Measurements from ENCODE around the gene POU3F1.

Gene POU3F1

DNA sequence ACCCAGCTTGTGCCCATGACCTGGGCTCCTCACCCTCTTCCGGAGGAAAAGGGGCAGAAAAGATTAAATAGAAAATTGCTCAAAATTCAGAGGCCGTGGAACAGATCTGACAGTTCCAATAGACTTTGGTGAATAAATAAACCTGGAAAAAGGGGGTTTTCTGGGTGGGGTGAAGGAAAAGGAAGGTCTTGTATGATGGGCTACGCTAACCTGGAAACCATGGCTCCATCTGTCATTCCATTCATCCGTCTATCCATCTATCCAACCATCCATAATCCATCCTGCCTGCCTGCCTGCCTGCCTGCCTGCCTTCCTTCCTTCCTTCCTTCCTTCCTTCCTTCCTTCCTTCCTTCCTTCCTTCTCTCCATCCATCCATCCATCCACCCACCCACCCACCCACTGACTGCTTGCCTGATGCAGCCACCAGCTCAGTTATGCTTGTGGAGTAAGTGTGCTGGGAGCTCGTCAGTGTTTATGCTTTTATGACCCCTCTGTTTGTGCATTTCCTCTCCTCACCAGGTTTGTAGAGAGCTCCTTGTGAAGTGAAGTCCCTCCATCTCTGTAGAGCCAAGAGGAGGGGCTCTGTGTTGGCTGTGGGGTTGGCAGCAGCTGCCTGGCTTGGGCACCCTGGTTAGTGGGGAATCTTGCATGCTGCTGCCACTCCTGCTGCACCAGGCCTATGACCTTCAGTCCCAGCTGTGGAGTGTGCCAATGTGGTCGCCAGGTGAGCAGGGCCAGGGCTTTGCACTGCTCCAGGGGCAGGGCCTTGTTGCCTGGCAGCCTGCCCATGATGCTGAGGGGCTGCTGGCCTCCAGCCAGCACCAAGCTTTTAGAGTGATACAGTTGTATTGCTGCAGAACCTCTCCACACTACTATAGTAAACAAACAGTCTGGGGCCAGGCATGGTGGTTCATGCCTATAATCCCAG lies 16.0 kb upstream of the POU3F1 start:
- H3K4me3 ChIP-seq (ENCODE audit: low read depth in 1 of 5, low read length in 5 of 5), result no peak overlapping the region
- no peak overlapping the region for H3K27ac ChIP-seq (ENCODE audit: low read depth, low read length)
- H3K36me3 ChIP-seq (ENCODE audit: control insufficient read depth in 5 of 5, insufficient read depth in 5 of 5, low read length in 5 of 5), result no peaks in the 10 kb centered on the region
- H3K4me1 ChIP-seq (ENCODE audit: control insufficient read depth in 5 of 5, insufficient read depth in 5 of 5, low read length in 5 of 5), result no peaks in the 10 kb centered on the region
- H3K9ac ChIP-seq (ENCODE audit: low read length in 5 of 5), result no peak overlapping the region
- H3K9me3 ChIP-seq (ENCODE audit: control insufficient read depth in 5 of 5, low read length in 5 of 5), result no peaks in the 10 kb centered on the region
- peaks cover 4 to 11% (median 6%) of the 10 kb centered on the region in 5 donors for H3K27me3 ChIP-seq (ENCODE audit: control insufficient read depth in 5 of 5, insufficient read depth in 4 of 5, low read length in 5 of 5)

- H3K9ac ChIP-seq (ENCODE audit: low read length in 5 of 5), result no peak overlapping the region
- H3K27ac ChIP-seq (ENCODE audit: low read depth, low read length), result no peak overlapping the region
- no peaks in the 10 kb centered on the region for H3K36me3 ChIP-seq (ENCODE audit: control insufficient read depth in 5 of 5, insufficient read depth in 5 of 5, low read length in 5 of 5)
- H3K4me3 ChIP-seq (ENCODE audit: low read depth in 1 of 5, low read length in 5 of 5), result no peak overlapping the region
- no peaks in the 10 kb centered on the region for H3K9me3 ChIP-seq (ENCODE audit: control insufficient read depth in 5 of 5, low read length in 5 of 5)
- no peaks in the 10 kb centered on the region for H3K4me1 ChIP-seq (ENCODE audit: control insufficient read depth in 5 of 5, insufficient read depth in 5 of 5, low read length in 5 of 5)
- peaks cover 4 to 11% (median 5%) of the 10 kb centered on the region in 5 donors for H3K27me3 ChIP-seq (ENCODE audit: control insufficient read depth in 5 of 5, insufficient read depth in 4 of 5, low read length in 5 of 5)
Measured at GRCh38 chr1:38061883-38062328, 15.3 kb upstream of the POU3F1 start.

DNA sequence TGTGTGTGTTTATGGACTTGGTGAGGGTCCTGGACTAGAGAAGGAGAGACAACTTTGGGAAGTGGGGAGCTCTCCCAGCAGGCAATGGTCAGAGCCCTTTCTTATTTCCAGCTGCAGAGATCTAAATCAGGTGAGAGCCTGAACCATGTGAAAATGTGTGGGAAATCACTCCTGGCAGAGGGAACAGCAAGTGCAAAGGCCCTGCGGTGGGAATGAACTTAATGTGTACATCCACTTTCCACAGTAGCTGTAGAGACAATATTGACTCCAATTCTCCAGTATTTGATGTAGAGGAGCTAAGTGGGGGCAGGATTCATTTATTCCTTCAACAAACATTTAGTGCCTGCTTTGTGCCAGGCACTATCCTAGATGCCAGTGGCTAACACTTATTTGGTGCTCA lies 14.7 kb upstream of the POU3F1 start:
- Histone ChIP-seq H3K4me1 (ENCODE audit: control insufficient read depth in 5 of 5, insufficient read depth in 5 of 5, low read length in 5 of 5) (no peaks in the 10 kb centered on the region), H3K9ac (ENCODE audit: low read length in 5 of 5) (no peak overlapping the region), H3K27me3 (ENCODE audit: control insufficient read depth in 5 of 5, insufficient read depth in 4 of 5, low read length in 5 of 5) (peaks cover 4 to 11% (median 5%) of the 10 kb centered on the region in 5 donors)

GRCh38 chr1:38060498-38060897 lies 13.9 kb upstream of the POU3F1 start:
- no peak overlapping the region for H3K9ac ChIP-seq (ENCODE audit: low read length in 5 of 5)
- H3K4me3 ChIP-seq (ENCODE audit: low read depth in 1 of 5, low read length in 5 of 5), result no peak overlapping the region
- peaks cover 3 to 11% (median 7%) of the 10 kb centered on the region in 5 donors for H3K27me3 ChIP-seq (ENCODE audit: control insufficient read depth in 5 of 5, insufficient read depth in 4 of 5, low read length in 5 of 5)
- H3K27ac ChIP-seq (ENCODE audit: low read depth, low read length), result no peak overlapping the region
- H3K4me1 ChIP-seq (ENCODE audit: control insufficient read depth in 5 of 5, insufficient read depth in 5 of 5, low read length in 5 of 5), result no peaks in the 10 kb centered on the region
- H3K36me3 ChIP-seq (ENCODE audit: control insufficient read depth in 5 of 5, insufficient read depth in 5 of 5, low read length in 5 of 5), result no peaks in the 10 kb centered on the region
- H3K9me3 ChIP-seq (ENCODE audit: control insufficient read depth in 5 of 5, low read length in 5 of 5), result no peaks in the 10 kb centered on the region

More for the DNA sequence above, 14.7 kb upstream of the POU3F1 start:
- Histone ChIP-seq H3K36me3 (ENCODE audit: control insufficient read depth in 5 of 5, insufficient read depth in 5 of 5, low read length in 5 of 5) (no peaks in the 10 kb centered on the region), H3K27ac (ENCODE audit: low read depth, low read length) (no peak overlapping the region), H3K9me3 (ENCODE audit: control insufficient read depth in 5 of 5, low read length in 5 of 5) (no peaks in the 10 kb centered on the region), H3K4me3 (ENCODE audit: low read depth in 1 of 5, low read length in 5 of 5) (no peak overlapping the region)

- H3K9ac ChIP-seq (ENCODE audit: low read length in 5 of 5), result no peak overlapping the region
- no peaks in the 10 kb centered on the region for H3K9me3 ChIP-seq (ENCODE audit: control insufficient read depth in 5 of 5, low read length in 5 of 5)
- no peak overlapping the region for H3K4me3 ChIP-seq (ENCODE audit: low read depth in 1 of 5, low read length in 5 of 5)
- H3K27me3 ChIP-seq (ENCODE audit: control insufficient read depth in 5 of 5, insufficient read depth in 4 of 5, low read length in 5 of 5), result peaks cover 4 to 13% (median 6%) of the 10 kb centered on the region in 5 donors
- H3K4me1 ChIP-seq (ENCODE audit: control insufficient read depth in 5 of 5, insufficient read depth in 5 of 5, low read length in 5 of 5), result no peaks in the 10 kb centered on the region
- H3K27ac ChIP-seq (ENCODE audit: low read depth, low read length), result no peak overlapping the region
- H3K36me3 ChIP-seq (ENCODE audit: control insufficient read depth in 5 of 5, insufficient read depth in 5 of 5, low read length in 5 of 5), result no peaks in the 10 kb centered on the region
Measured at GRCh38 chr1:38059635-38060250, 13.2 kb upstream of the POU3F1 start.

DNA sequence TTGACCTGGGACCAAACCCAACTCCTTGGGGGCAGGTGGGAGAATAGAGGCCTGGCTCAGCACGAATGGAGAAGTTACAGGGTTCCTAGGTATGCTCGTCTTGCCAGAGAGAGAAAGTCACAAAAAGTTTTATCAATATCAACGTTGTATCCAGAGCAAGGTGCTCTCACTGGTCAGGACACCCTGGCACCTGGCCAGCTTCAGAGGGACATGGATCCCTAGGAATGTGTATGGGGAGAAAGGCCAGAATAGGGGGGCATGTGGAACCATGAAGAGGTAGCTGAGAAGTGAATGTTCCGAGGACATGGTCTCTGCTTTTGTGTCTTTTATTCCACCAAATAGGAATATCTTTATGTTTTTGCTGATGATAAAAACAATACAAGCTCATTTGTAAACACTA lies 9.4 kb upstream of the POU3F1 start:
- no peaks in the 10 kb centered on the region for H3K36me3 ChIP-seq (ENCODE audit: control insufficient read depth in 5 of 5, insufficient read depth in 5 of 5, low read length in 5 of 5)
- H3K27ac ChIP-seq (ENCODE audit: low read depth, low read length), result no peak overlapping the region
- H3K9me3 ChIP-seq (ENCODE audit: control insufficient read depth in 5 of 5, low read length in 5 of 5), result no peaks in the 10 kb centered on the region
- H3K9ac ChIP-seq (ENCODE audit: low read length in 5 of 5), result no peak overlapping the region
- no peak overlapping the region for H3K4me3 ChIP-seq (ENCODE audit: low read depth in 1 of 5, low read length in 5 of 5)
- peaks cover 6 to 28% (median 18%) of the 10 kb centered on the region in 5 donors for H3K27me3 ChIP-seq (ENCODE audit: control insufficient read depth in 5 of 5, insufficient read depth in 4 of 5, low read length in 5 of 5)
- peaks cover 0 to 11% (median 0%) of the 10 kb centered on the region in 5 donors for H3K4me1 ChIP-seq (ENCODE audit: control insufficient read depth in 5 of 5, insufficient read depth in 5 of 5, low read length in 5 of 5)

- Histone ChIP-seq H3K4me3 (ENCODE audit: low read depth in 1 of 5, low read length in 5 of 5) (no peak overlapping the region), H3K36me3 (ENCODE audit: control insufficient read depth in 5 of 5, insufficient read depth in 5 of 5, low read length in 5 of 5) (no peaks in the 10 kb centered on the region)
Measured at GRCh38 chr1:38055398-38055797, 8.8 kb upstream of the POU3F1 start.

GRCh38 chr1:38053416-38054091 lies 7.0 kb upstream of the POU3F1 start:
- Histone ChIP-seq H3K9me3 (ENCODE audit: control insufficient read depth in 5 of 5, low read length in 5 of 5) (no peaks in the 10 kb centered on the region), H3K9ac (ENCODE audit: low read length in 5 of 5) (no peak overlapping the region), H3K27ac (ENCODE audit: low read depth, low read length) (no peak overlapping the region), H3K4me1 (ENCODE audit: control insufficient read depth in 5 of 5, insufficient read depth in 5 of 5, low read length in 5 of 5) (peaks cover 0 to 13% (median 0%) of the 10 kb centered on the region in 5 donors), H3K27me3 (ENCODE audit: control insufficient read depth in 5 of 5, insufficient read depth in 4 of 5, low read length in 5 of 5) (peaks cover 5 to 41% (median 25%) of the 10 kb centered on the region in 5 donors), H3K36me3 (ENCODE audit: control insufficient read depth in 5 of 5, insufficient read depth in 5 of 5, low read length in 5 of 5) (no peaks in the 10 kb centered on the region), H3K4me3 (ENCODE audit: low read depth in 1 of 5, low read length in 5 of 5) (no peak overlapping the region)

More at GRCh38 chr1:38055398-38055797, 8.8 kb upstream of the POU3F1 start:
- H3K9ac ChIP-seq (ENCODE audit: low read length in 5 of 5), result no peak overlapping the region
- no peak overlapping the region for H3K27ac ChIP-seq (ENCODE audit: low read depth, low read length)
- H3K27me3 ChIP-seq (ENCODE audit: control insufficient read depth in 5 of 5, insufficient read depth in 4 of 5, low read length in 5 of 5), result peaks cover 4 to 28% (median 18%) of the 10 kb centered on the region in 5 donors
- peaks cover 0 to 13% (median 0%) of the 10 kb centered on the region in 5 donors for H3K4me1 ChIP-seq (ENCODE audit: control insufficient read depth in 5 of 5, insufficient read depth in 5 of 5, low read length in 5 of 5)
- no peaks in the 10 kb centered on the region for H3K9me3 ChIP-seq (ENCODE audit: control insufficient read depth in 5 of 5, low read length in 5 of 5)

GRCh38 chr1:38052750-38053415 lies 6.3 kb upstream of the POU3F1 start:
- Histone ChIP-seq H3K4me3 (ENCODE audit: low read depth in 1 of 5, low read length in 5 of 5) (no peak overlapping the region), H3K9ac (ENCODE audit: low read length in 5 of 5) (no peak overlapping the region), H3K9me3 (ENCODE audit: control insufficient read depth in 5 of 5, low read length in 5 of 5) (no peaks in the 10 kb centered on the region), H3K4me1 (ENCODE audit: control insufficient read depth in 5 of 5, insufficient read depth in 5 of 5, low read length in 5 of 5) (peaks cover 0 to 15% (median under 1%) of the 10 kb centered on the region in 5 donors), H3K27me3 (ENCODE audit: control insufficient read depth in 5 of 5, insufficient read depth in 4 of 5, low read length in 5 of 5) (peaks cover 8 to 44% (median 26%) of the 10 kb centered on the region in 5 donors), H3K36me3 (ENCODE audit: control insufficient read depth in 5 of 5, insufficient read depth in 5 of 5, low read length in 5 of 5) (no peaks in the 10 kb centered on the region), H3K27ac (ENCODE audit: low read depth, low read length) (no peak overlapping the region)

Measured in subcutaneous abdominal adipose tissue (tissue), 5 donors.